Right cardiac atrium (tissue), 5 donors: Measurements from ENCODE around the gene AMMECR1. TPM values are rescaled to one million over a fixed set of nuclear protein-coding genes. Genes with fewer than 3 reads are reported as not detected.
A peak's percentile ranks its signal among the peaks of the same experiment; 100 is the strongest.

Experiments used
- ATAC-seq, 2 donors: fragments of 200-7000 bp; cut with Tn5 transposase; one replicate each; pipeline versions ENCODE4 v1.8.0 to v1.9.1; 2020; ENCODE audit warnings: moderate library complexity in 2 of 2, mild to moderate bottlenecking in 1 of 2
- DNase-seq, 3 donors: peaks; one replicate each; pipeline ENCODE4 v3.0.0-alpha.2; 2020
- H3K27ac ChIP-seq: one replicate; pipeline ENCODE4 v1.5.1; 2013; ENCODE audit warnings: mild to moderate bottlenecking, low read length, control low read depth, moderate library complexity
- H3K27me3 ChIP-seq: one replicate; pipeline ENCODE4 v1.6.1; 2013; ENCODE audit not compliant: control insufficient read depth, insufficient read depth
- H3K4me1 ChIP-seq: one replicate; pipeline ENCODE4 v1.6.1; 2013; ENCODE audit warnings: low read length; ENCODE audit not compliant: control insufficient read depth, insufficient read depth
- H3K4me3 ChIP-seq: one replicate; pipeline ENCODE4 v1.5.1; 2013; ENCODE audit warnings: low read length, control low read depth
- H3K9me3 ChIP-seq: one replicate; pipeline ENCODE4 v1.6.1; 2013; ENCODE audit warnings: low read length; ENCODE audit not compliant: control insufficient read depth
- whole genome bisulfite sequencing: extraction: QIAGEN DNeasy Blood & Tissue Kit; methylation state at CpG from one replicate; pipeline ENCODE4 v1.1.7; 2013; 5-methylcytosine and 5-hydroxymethylcytosine counted together
- intact Hi-C, 4 donors: fragments of 100-400 bp; cut with DNase I; formaldehyde crosslinking; loops; one replicate each; pipeline versions ENCODE4 v1.11.0 to v1.14.0; 2022 to 2023
- polyA plus RNA-seq: library from polyadenylated mRNA; stranded (reverse); fragments of 200-250 nt; gene quantifications from one replicate; pipeline ENCODE4 v1.2.3, GENCODE V29; 2013
- total RNA-seq, 4 donors: library from RNA; stranded (reverse); fragmentation: NEBNext Ultra II Directional; extraction: Animal tissue kit (Norgen Biotek cat#: 25700); gene quantifications; one replicate each; pipeline ENCODE4 v1.2.1, GENCODE V29; 2021
- donor health status: healthy with polysubstance abuse.
- donor health status: DM: no; HTN: yes; CAD: no.
- donor health status: DM: no; HTN: no; CAD: no.
- donor health status: DM: no; HTN: yes; CAD: no; lungs with severe emphysema.
- donor health status: DM: yes; HTN: yes; CAD: no.

AMMECR1 gene
- total and polyA plus RNA-seq, 5 donors: 0.77 to 3.1 (median 1.7) TPM

GRCh38 chrX:110212299-110212698 is 105.6 kb downstream of the AMMECR1 start:
- H3K27ac ChIP-seq: no peak overlapping the region
- 89% methylated on average over 3 of the region's 3 CpGs for WGBS
- intact Hi-C loops: no loop called here
- no peak for DNase-seq
- ATAC-seq: no peak
- no peaks in the 10 kb centered on the region for H3K4me1 ChIP-seq
- no peaks in the 10 kb centered on the region for H3K27me3 ChIP-seq
- no peak overlapping the region for H3K4me3 ChIP-seq
- H3K9me3 ChIP-seq: no peaks in the 10 kb centered on the region

GRCh38 chrX:110211340-110211739 is 106.5 kb downstream of the AMMECR1 start:
- Histone ChIP-seq H3K4me1 (no peaks in the 10 kb centered on the region), H3K27me3 (no peaks in the 10 kb centered on the region), H3K4me3 (no peak overlapping the region), H3K27ac (no peak overlapping the region), H3K9me3 (no peaks in the 10 kb centered on the region)
- intact Hi-C loops: no loop called here
- WGBS: 97% methylated on average over 1 of the region's 1 CpG
- no peak for ATAC-seq
- DNase-seq: no peak

GRCh38 chrX:110210417-110211139 is 107.3 kb downstream of the AMMECR1 start:
- H3K27ac ChIP-seq: no peak overlapping the region
- no peaks in the 10 kb centered on the region for H3K4me1 ChIP-seq
- ATAC-seq: no peak
- no peak overlapping the region for H3K4me3 ChIP-seq
- 60% methylated on average over 5 of the region's 5 CpGs for WGBS
- intact Hi-C loops: no loop called here
- DNase-seq: no peak
- no peaks in the 10 kb centered on the region for H3K9me3 ChIP-seq
- no peaks in the 10 kb centered on the region for H3K27me3 ChIP-seq

GRCh38 chrX:110208092-110208491 is 109.8 kb downstream of the AMMECR1 start:
- no peaks in the 10 kb centered on the region for H3K4me1 ChIP-seq
- WGBS: 100% methylated on average over 2 of the region's 2 CpGs
- ATAC-seq (no peak), DNase-seq (no peak)
- H3K9me3 ChIP-seq: no peaks in the 10 kb centered on the region
- no peak overlapping the region for H3K4me3 ChIP-seq
- intact Hi-C loops: no loop called here
- H3K27me3 ChIP-seq: no peaks in the 10 kb centered on the region
- no peak overlapping the region for H3K27ac ChIP-seq

- ATAC-seq: no peak
- no peak for DNase-seq
- Histone ChIP-seq H3K27ac (no peak overlapping the region), H3K4me3 (no peak overlapping the region), H3K9me3 (no peaks in the 10 kb centered on the region), H3K4me1 (no peaks in the 10 kb centered on the region), H3K27me3 (no peaks in the 10 kb centered on the region)
- intact Hi-C loops: no loop called here
Observed at GRCh38 chrX:110204986-110205385, 112.9 kb downstream of the AMMECR1 start.

GRCh38 chrX:110201799-110202198 is 116.1 kb downstream of the AMMECR1 start:
- Histone ChIP-seq H3K4me1 (no peaks in the 10 kb centered on the region), H3K9me3 (no peaks in the 10 kb centered on the region), H3K4me3 (no peak overlapping the region), H3K27me3 (no peaks in the 10 kb centered on the region), H3K27ac (no peak overlapping the region)
- 97% methylated on average over 3 of the region's 3 CpGs for WGBS
- no peak for ATAC-seq
- DNase-seq: no peak
- intact Hi-C loops: no loop called here

- intact Hi-C loops: loop anchor here in 1 of 4 donors (10.0 kb wide), 1 partner anchor 120 kb away; the partner anchor contains the start of gene AMMECR1
- 48% methylated on average over 3 of the region's 3 CpGs for WGBS
- ATAC-seq (no peak), DNase-seq (no peak)
- H3K4me1 ChIP-seq: no peaks in the 10 kb centered on the region
- H3K9me3 ChIP-seq: no peaks in the 10 kb centered on the region
- no peak overlapping the region for H3K4me3 ChIP-seq
- no peaks in the 10 kb centered on the region for H3K27me3 ChIP-seq
- no peak overlapping the region for H3K27ac ChIP-seq
Observed at GRCh38 chrX:110194977-110195376, 122.9 kb downstream of the AMMECR1 start.

GRCh38 chrX:110192516-110192915 is 125.4 kb downstream of the AMMECR1 start:
- 86% methylated on average over 4 of the region's 4 CpGs for WGBS
- Histone ChIP-seq H3K9me3 (no peaks in the 10 kb centered on the region), H3K27ac (no peak overlapping the region), H3K4me1 (no peaks in the 10 kb centered on the region), H3K4me3 (no peak overlapping the region), H3K27me3 (no peaks in the 10 kb centered on the region)
- ATAC-seq: no peak
- DNase-seq: no peak
- intact Hi-C loops: loop anchor here in 1 of 4 donors (10.0 kb wide), 1 partner anchor 122 kb away; the partner anchor contains the start of gene AMMECR1

- Histone ChIP-seq H3K9me3 (no peaks in the 10 kb centered on the region), H3K4me1 (no peaks in the 10 kb centered on the region), H3K4me3 (no peak overlapping the region), H3K27ac (no peak overlapping the region), H3K27me3 (no peaks in the 10 kb centered on the region)
- intact Hi-C loops: no loop called here
- ATAC-seq (no peak), DNase-seq (no peak)
- 63% methylated on average over 4 of the region's 4 CpGs for WGBS
Observed at GRCh38 chrX:110188701-110189558, 129.0 kb downstream of the AMMECR1 start.

GRCh38 chrX:110183314-110183713 is 134.6 kb downstream of the AMMECR1 start:
- WGBS: 98% methylated on average over 2 of the region's 2 CpGs
- ATAC-seq: no peak
- intact Hi-C loops: no loop called here
- Histone ChIP-seq H3K27ac (no peak overlapping the region), H3K27me3 (no peaks in the 10 kb centered on the region), H3K4me1 (no peaks in the 10 kb centered on the region), H3K9me3 (no peaks in the 10 kb centered on the region), H3K4me3 (no peak overlapping the region)
- no peak for DNase-seq

GRCh38 chrX:110182865-110183264 is 135.0 kb downstream of the AMMECR1 start:
- 69% methylated on average over 6 of the region's 6 CpGs for WGBS

More at GRCh38 chrX:110182865-110183264, 135.0 kb downstream of the AMMECR1 start:
- ATAC-seq (peak in 1 of 2 donors; percentile 73), DNase-seq (no peak)
- no peak overlapping the region for H3K4me3 ChIP-seq
- H3K9me3 ChIP-seq: no peaks in the 10 kb centered on the region
- intact Hi-C loops: no loop called here
- no peak overlapping the region for H3K27ac ChIP-seq
- no peaks in the 10 kb centered on the region for H3K27me3 ChIP-seq
- peaks cover 2% of the 10 kb centered on the region for H3K4me1 ChIP-seq
